Measurements from ENCODE around the gene JSRP1. TPM values are rescaled to one million over a fixed set of nuclear protein-coding genes. Genes with fewer than 3 reads are reported as not detected.

Gene JSRP1
- total and polyA plus RNA-seq, 10 of the 15 experiments (the other 5 are each of a cell fraction or from before 2014, with no cell fraction given): 0.41 to 0.91 (median 0.49) TPM; not detected in 7

GRCh38 chr19:2227415-2228156, 28.6 kb downstream of the JSRP1 start (continued):
- no peak for TF ChIP-seq NRF1 (conservative IDR thresholded peaks at IDR 0.05; ENCODE audit: low read depth, low read length)
- TF ChIP-seq IRF3 (IDR thresholded peaks at IDR 0.05): no peak

GRCh38 chr19:2226840-2227360, 29.3 kb downstream of the JSRP1 start:
- BruUV-seq (replicated peaks): no TSS peak
- CTCF ChIA-PET: interaction anchor here (0.5 to 2.0 kb wide), 3 partner anchors 51 to 71 kb away, joined by 3 to 6 read pairs (median 3); no protein-coding TSS in a partner anchor
- Histone ChIP-seq H3K36me3 (ENCODE audit: control insufficient read depth in 2 of 2, insufficient read depth in 2 of 2, low read length in 1 of 2) (peaks cover 0 to 43% of the 10 kb centered on the region in 2 experiments; a peak in 3 of 4 replicates), H2AFZ (ENCODE audit: control insufficient read depth, low read depth, low read length) (no peak overlapping the region), H3K27me3 (replicated peaks in 1 of 2; ENCODE audit: control insufficient read depth in 2 of 2, insufficient read depth in 2 of 2, low read length in 1 of 2) (no peaks in the 10 kb centered on the region), H3K4me3 (no peak overlapping the region), H3K4me1 (ENCODE audit: control insufficient read depth, insufficient read depth, low read length) (no peaks in the 10 kb centered on the region; the same call in 1 of the 2 replicates), H3K9me3 (replicated peaks; ENCODE audit: control insufficient read depth, insufficient read depth, low read length) (no peaks in the 10 kb centered on the region), H3K27ac (ENCODE audit: control insufficient read depth, insufficient read depth) (no peak overlapping the region), H3K79me2 (ENCODE audit: control insufficient read depth, insufficient read depth, low read length) (no peaks in the 10 kb centered on the region), H3K9ac (ENCODE audit: control insufficient read depth, insufficient read depth, low read length) (no peak overlapping the region), H3K4me2 (ENCODE audit: control insufficient read depth, insufficient read depth) (no peak overlapping the region), H4K20me1 (ENCODE audit: control insufficient read depth, insufficient read depth) (no peaks in the 10 kb centered on the region)
- no peak for DNase-seq (ENCODE audit: low read depth, low spot score)
- SMC1A ChIA-PET (ENCODE audit: uncharacterized antibody, unreplicated experiment): no interaction called here
- TF ChIP-seq FOXM1 (IDR thresholded peaks at IDR 0.05; ENCODE audit: low read depth, low read length) (no peak), NRF1 (conservative IDR thresholded peaks at IDR 0.05; ENCODE audit: low read depth, low read length) (no peak), SPI1 (IDR thresholded peaks at IDR 0.05; ENCODE audit: borderline replicate concordance, insufficient read depth, low read depth, low read length) (no peak), FOXK2 (IDR thresholded peaks at IDR 0.05) (no peak), TARDBP (IDR thresholded peaks at IDR 0.05; ENCODE audit: borderline replicate concordance) (no peak), IRF4 (IDR thresholded peaks at IDR 0.05; ENCODE audit: low read depth, low read length) (no peak), BCLAF1 (IDR thresholded peaks at IDR 0.05) (no peak), HDAC6 (IDR thresholded peaks at IDR 0.05; ENCODE audit: unreplicated experiment) (no peak), MXI1 (IDR thresholded peaks at IDR 0.05; ENCODE audit: low read depth, low read length) (no peak), MTA3 (IDR thresholded peaks at IDR 0.05; ENCODE audit: borderline replicate concordance, low read length) (no peak), GABPA (IDR thresholded peaks at IDR 0.05; ENCODE audit: low read depth) (no peak), LARP7 (IDR thresholded peaks at IDR 0.05) (no peak)
- in situ Hi-C loops (cut with MboI) (no loop called here), intact Hi-C loops (cut with micrococcal nuclease; ENCODE audit: unreplicated experiment) (no loop called here)
- POLR2A ChIA-PET: interaction anchor here (1.0 kb wide), 1 partner anchor 59 kb away, joined by 5 read pairs; no protein-coding TSS in a partner anchor
- 84% methylated on average over 46 of the region's 53 CpGs for WGBS (ENCODE audit: insufficient coverage, insufficient replicate concordance, low lambda C conversion rate, missing lambda C conversion rate)
- RAD21 ChIA-PET (ENCODE audit: unreplicated experiment): interaction anchor here (0.9 to 1.5 kb wide), 3 partner anchors 9 to 71 kb away, joined by 3 to 4 read pairs (median 3); partner anchors contain the start of gene PLEKHJ1
- FAIRE-seq: no peak
- no peak for ATAC-seq

Data from GM12878 (cell line).